GM21367 (cell line): Measurements from ENCODE around the gene PLEKHA7.

ENCODE experiments used
- ATAC-seq: cut with Tn5 transposase; IDR thresholded peaks from one replicate; pipeline ENCODE4 v1.9.1; 2021; ENCODE audit not compliant: unreplicated experiment

The PLEKHA7 gene

GRCh38 chr11:16791191-16791961, 222.8 kb downstream of the PLEKHA7 start:
- ATAC-seq = no peak

- no peak for ATAC-seq
These were observed 223.6 kb downstream of the PLEKHA7 start for GRCh38 chr11:16790486-16791190.

- no peak for ATAC-seq
These were observed 224.4 kb downstream of the PLEKHA7 start for GRCh38 chr11:16789560-16790485.

- no peak for ATAC-seq
These were observed 225.2 kb downstream of the PLEKHA7 start for GRCh38 chr11:16789063-16789420.

GRCh38 chr11:16788141-16789062, 225.8 kb downstream of the PLEKHA7 start:
- peak; percentile 53 for ATAC-seq

- ATAC-seq = no peak
These were observed 227.0 kb downstream of the PLEKHA7 start for GRCh38 chr11:16787035-16787742.

- no peak for ATAC-seq
These were observed 228.1 kb downstream of the PLEKHA7 start for GRCh38 chr11:16786131-16786530.

GRCh38 chr11:16785520-16786128, 228.6 kb downstream of the PLEKHA7 start:
- ATAC-seq = peak; percentile 82

- no peak for ATAC-seq
These were observed 229.5 kb downstream of the PLEKHA7 start for GRCh38 chr11:16784666-16785065.

- no peak for ATAC-seq
These were observed 230.1 kb downstream of the PLEKHA7 start for GRCh38 chr11:16784097-16784496.

- no peak for ATAC-seq
These were observed 230.9 kb downstream of the PLEKHA7 start for GRCh38 chr11:16783321-16783801.

GRCh38 chr11:16781936-16782919, 232.0 kb downstream of the PLEKHA7 start:
- ATAC-seq = no peak

- no peak for ATAC-seq
These were observed 233.3 kb downstream of the PLEKHA7 start for GRCh38 chr11:16780698-16781550.

GRCh38 chr11:16780146-16780545, 234.1 kb downstream of the PLEKHA7 start:
- no peak for ATAC-seq

GRCh38 chr11:16779436-16779835, 234.8 kb downstream of the PLEKHA7 start:
- ATAC-seq = no peak

GRCh38 chr11:16778876-16779275, 235.3 kb downstream of the PLEKHA7 start:
- no peak for ATAC-seq

- no peak for ATAC-seq
These were observed 235.9 kb downstream of the PLEKHA7 start for GRCh38 chr11:16778286-16778685.
